HepG2 (cell line): ENCODE measurements around the gene GLCE. TPM values are rescaled to one million over a fixed set of nuclear protein-coding genes. Genes with fewer than 3 reads are reported as not detected.

Source experiments
- ATAC-seq: fragments of 200-7000 bp; cut with Tn5 transposase; 3 replicates; pipeline ENCODE4 v1.9.1; 2020; ENCODE audit warnings: mild to moderate bottlenecking, moderate library complexity
- BruUV-seq: library from RNA; stranded (reverse); fragments of 400-500 nt; replicated peaks from 2 replicates; lab custom pipeline; 2021; lab: Mats Ljungman, UMichigan
- CTCF ChIA-PET: fragments of 300-600 bp; formaldehyde crosslinking; extraction: SDS; loops from one replicate; lab custom pipeline; 2021; ENCODE audit warnings: low total read pairs, inconsistent platforms, low intra/inter-chr PET ratio; lab: Yijun Ruan, JAX
- POLR2A ChIA-PET: fragments of 350-600 bp; sonication (Branson Sonifier 250); formaldehyde crosslinking; loops from one replicate; lab custom pipeline; 2020; ENCODE audit warnings: antibody characterized with exemption, inconsistent platforms; lab: Yijun Ruan, JAX
- DNase-seq: peaks from one replicate; pipeline ENCODE4 v3.0.0-alpha.2; 2015; ENCODE audit warnings: low spot score
- FAIRE-seq: peaks from 3 replicates; lab custom pipeline; 2011; peaks lifted over from hg19 to GRCh38; lab: Jason Lieb, UNC
- H2AFZ ChIP-seq: one replicate; pipeline ENCODE4 v1.6.1; 2011; ENCODE audit warnings: low read length, inconsistent platforms
- H3K27ac ChIP-seq: fragments of 300-600 bp; 3 replicates; pipeline ENCODE4 v1.8.0; 2011; ENCODE audit warnings: mixed run types, mild to moderate bottlenecking, mixed read lengths, low read length, inconsistent platforms; ENCODE audit not compliant: insufficient read depth; ENCODE audit errors: extremely low read length
- H3K27me3 ChIP-seq, 2 experiments: fragments of 200-600 bp in 1 of 2; 2 replicates in 1 of 2; 3 replicates in 1 of 2; pipeline versions ENCODE4 v1.6.0 to v1.8.0; 2011; ENCODE audit warnings: low read length in 2 of 2, mild to moderate bottlenecking in 2 of 2, moderate library complexity in 2 of 2, inconsistent platforms in 1 of 2; ENCODE audit not compliant: insufficient read depth in 2 of 2, control insufficient read depth in 1 of 2
- H3K36me3 ChIP-seq, 2 experiments: fragments of 200-600 bp in 1 of 2; replicated peaks in 1 of 2; 2 replicates in 1 of 2; 3 replicates in 1 of 2; pipeline versions ENCODE4 v1.5.1 to v1.8.0; 2011; ENCODE audit warnings: low read length in 2 of 2, inconsistent platforms in 1 of 2; ENCODE audit not compliant: insufficient read depth in 2 of 2, control insufficient read depth in 1 of 2
- H3K4me1 ChIP-seq: 2 replicates; pipeline ENCODE4 v1.5.1; 2012; ENCODE audit warnings: low read length, inconsistent platforms; ENCODE audit not compliant: insufficient read depth
- H3K4me2 ChIP-seq: 2 replicates; pipeline ENCODE4 v1.6.0; 2011; ENCODE audit warnings: low read depth, low read length, inconsistent platforms
- H3K4me3 ChIP-seq, 3 experiments: fragments of 200-600 bp in 1 of 3; sonication (generic), shearing (Covaris generic) in 1 of 3; replicated peaks in 1 of 3; 2 replicates each; pipeline ENCODE4 v1.5.1; 2011 to 2016; ENCODE audit warnings: low read length in 3 of 3, inconsistent platforms in 2 of 3, low read depth in 2 of 3, mild to moderate bottlenecking in 2 of 3, control low read depth in 1 of 3, mixed read lengths in 1 of 3; ENCODE audit not compliant: insufficient read depth in 1 of 3
- H3K79me2 ChIP-seq: one replicate; pipeline ENCODE4 v1.6.1; 2011; ENCODE audit warnings: low read length, inconsistent platforms; ENCODE audit not compliant: insufficient read depth
- H3K9ac ChIP-seq: 2 replicates; pipeline ENCODE4 v1.6.0; 2011; ENCODE audit warnings: mild to moderate bottlenecking, low read depth, low read length, inconsistent platforms; ENCODE audit not compliant: insufficient read depth
- H3K9me3 ChIP-seq: 2 replicates; pipeline ENCODE4 v1.5.1; 2012; ENCODE audit warnings: mild to moderate bottlenecking, low read length
- H4K20me1 ChIP-seq: 2 replicates; pipeline ENCODE4 v1.6.0; 2011; ENCODE audit warnings: inconsistent platforms, mild to moderate bottlenecking, low read length, moderate library complexity; ENCODE audit not compliant: insufficient read depth
- HNF1A ChIP-seq, 2 experiments: sonication (generic) in 1 of 2; formaldehyde crosslinking in 1 of 2; IDR thresholded peaks; 2 replicates each; pipeline versions ENCODE4 v1.4.0 to v1.6.1; 2016 to 2020; ENCODE audit warnings: borderline replicate concordance in 1 of 2, low read depth in 1 of 2, mild to moderate bottlenecking in 1 of 2, missing genetic modification reagents in 1 of 2
- ZNF138 ChIP-seq: sonication (generic); formaldehyde crosslinking; IDR thresholded peaks from 2 replicates; pipeline ENCODE4 v1.5.0; 2020; ENCODE audit warnings: mild to moderate bottlenecking, low read depth, missing genetic modification reagents
- ZNF281 ChIP-seq: sonication (generic); formaldehyde crosslinking; IDR thresholded peaks from 2 replicates; pipeline ENCODE4 v1.4.0; 2020; ENCODE audit warnings: missing genetic modification reagents, borderline replicate concordance
- WGBS: methylation state at CpG from one replicate; pipeline ENCODE4 v1.1.6; 2017; ENCODE audit warnings: low lambda C conversion rate; 5-methylcytosine and 5-hydroxymethylcytosine counted together
- in situ Hi-C: cut with HindIII; loops from 2 replicates; pipeline ENCODE4 v1.10.0; 2017; ENCODE audit warnings: low pct_unique_long_range_greater_than_20kb; ENCODE audit not compliant: extremely low pct_ligation_motif_present
- intact Hi-C: fragments of 100-400 bp; cut with micrococcal nuclease; formaldehyde crosslinking; loops from one replicate; pipeline ENCODE4 v1.10.0; 2022; ENCODE audit not compliant: unreplicated experiment
- polyA plus RNA-seq, 8 experiments: library from polyadenylated mRNA; depleted of rRNA in 3 of 8; stranded (reverse) in 7 of 8; unstranded in 1 of 8; fragments of >200 nt; fragmentation: Illumina TruSeq in 4 of 8; extraction: Trizol in 4 of 8; gene quantifications; 2 replicates each; pipeline versions ENCODE4 v1.2.1 to v1.2.3, GENCODE V29; 2011 to 2016; ENCODE audit warnings: low read depth in 4 of 8, missing spikeins in 1 of 8, mixed read lengths in 1 of 8; ENCODE audit not compliant: insufficient read depth in 1 of 8
- total RNA-seq, 5 experiments: library from RNA; depleted of rRNA; stranded (reverse); fragments of >200 nt; fragmentation: Illumina TruSeq; extraction: Trizol; gene quantifications; 2 replicates each; pipeline ENCODE4 v1.2.3, GENCODE V29; 2016; ENCODE audit warnings: low read depth in 1 of 5

GLCE gene
- total and polyA plus RNA-seq, 2 of the 13 experiments (the other 11 are each of a cell fraction or from before 2014, with no cell fraction given), result 12.9 to 23.4 TPM

- H3K4me2 ChIP-seq, result no peak overlapping the region
- H3K27me3 ChIP-seq, result no peaks in the 10 kb centered on the region
- no peak overlapping the region for H3K4me3 ChIP-seq
- no peak for FAIRE-seq
- H3K79me2 ChIP-seq, result no peaks in the 10 kb centered on the region
- no peak for DNase-seq
- POLR2A ChIA-PET, result no interaction called here
- CTCF ChIA-PET, result no interaction called here
- ATAC-seq, result no peak
- no peak overlapping the region for H3K27ac ChIP-seq
- in situ Hi-C loops (loop anchor here (5.0 kb wide), 2 partner anchors 57 to 162 kb away; partner anchors contain the start of gene GLCE), intact Hi-C loops (no loop called here)
- TF ChIP-seq HNF1A (IDR thresholded peaks at IDR 0.05; ENCODE audit: low read depth), result peak; percentile 46; the same call in 1 of the 2 replicates
- TF ChIP-seq HNF1A (CRISPR knock-in tag; IDR thresholded peaks at IDR 0.05; ENCODE audit: borderline replicate concordance), result no peak
- TF ChIP-seq ZNF281 (CRISPR knock-in tag), result peak; percentile 81
- no peak for TF ChIP-seq ZNF138 (CRISPR knock-in tag)
- WGBS, result 94% methylated on average over 1 of the region's 1 CpG
- BruUV-seq, result no TSS peak
- H3K9me3 ChIP-seq, result peaks cover 9% of the 10 kb centered on the region; the same call in 1 of the 2 replicates
- H3K36me3 ChIP-seq, result no peaks in the 10 kb centered on the region
- no peak overlapping the region for H2AFZ ChIP-seq
- peaks cover 43% of the 10 kb centered on the region for H3K4me1 ChIP-seq
- H3K9ac ChIP-seq, result no peak overlapping the region
- no peaks in the 10 kb centered on the region for H4K20me1 ChIP-seq
Observed at GRCh38 chr15:69219690-69220089, 59.3 kb downstream of the GLCE start.
